H1 (cell line): ENCODE measurements around the gene CYGB. TPM values are rescaled to one million over a fixed set of nuclear protein-coding genes. Genes with fewer than 3 reads are reported as not detected.

Experiments used
- CTBP2 ChIP-seq: IDR thresholded peaks from 2 replicates; pipeline ENCODE4 v1.7.0; 2011; ENCODE audit warnings: borderline replicate concordance, mild to moderate bottlenecking, moderate library complexity, mixed read lengths, low read length; ENCODE audit not compliant: insufficient read depth, insufficient read length
- KDM4A ChIP-seq: IDR thresholded peaks from one replicate; pipeline ENCODE4 v1.7.1; 2012; ENCODE audit warnings: low read depth, mild to moderate bottlenecking, moderate library complexity, low read length, inconsistent platforms; ENCODE audit not compliant: severe bottlenecking
- KDM5A ChIP-seq: fragments of 200-600 bp; IDR thresholded peaks from 2 replicates; pipeline ENCODE4 v1.7.1; 2012; ENCODE audit warnings: mild to moderate bottlenecking, low read length, inconsistent platforms, mixed read lengths
- SRF ChIP-seq: IDR thresholded peaks from 2 replicates; pipeline ENCODE4 v1.6.1; 2011; ENCODE audit warnings: mild to moderate bottlenecking, low read depth, low read length, moderate library complexity
- TCF12 ChIP-seq: IDR thresholded peaks from 2 replicates; pipeline ENCODE4 v1.6.1; 2011; ENCODE audit warnings: low read depth, mild to moderate bottlenecking, low read length
- polyA plus RNA-seq, 7 experiments: library from polyadenylated mRNA; depleted of rRNA in 3 of 7; stranded (reverse) in 5 of 7; unstranded in 2 of 7; fragments of >200 nt in 5 of 7; fragments of 200-250 nt in 2 of 7; gene quantifications; 1 replicate in 5 of 7; 2 replicates in 1 of 7; 4 replicates in 1 of 7; pipeline versions ENCODE4 v1.2.1 to v1.2.3, GENCODE V29; 2011 to 2013; ENCODE audit warnings: missing spikeins in 2 of 7, mixed read lengths in 2 of 7
- total RNA-seq: library from RNA; stranded (reverse); fragmentation: NEBNext Ultra II Directional; extraction: Animal tissue kit (Norgen Biotek cat#: 25700); gene quantifications from 2 replicates; pipeline ENCODE4 v1.2.1, GENCODE V29; 2021

The CYGB gene
- total and polyA plus RNA-seq, 2 of the 8 experiments (the other 6 are each of a cell fraction or from before 2014, with no cell fraction given) = 2.7 to 3.7 TPM

DNA sequence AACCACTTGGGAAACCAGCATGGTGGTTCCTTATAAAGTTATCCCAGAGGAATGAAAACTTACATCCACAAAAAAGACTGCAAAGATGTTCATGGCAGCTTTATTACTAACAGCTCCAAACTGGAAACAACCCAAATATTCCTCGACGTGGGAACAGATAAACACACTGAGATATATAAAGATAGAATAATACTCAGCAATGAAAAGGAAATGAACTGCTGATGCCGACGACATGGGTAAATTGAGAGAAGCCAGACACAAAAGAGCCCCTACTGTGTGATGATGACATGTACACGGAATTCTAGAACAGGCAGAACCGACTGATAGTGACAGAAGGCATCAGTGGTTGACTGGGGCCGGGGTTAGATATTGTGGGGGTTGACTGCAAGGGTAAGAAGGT, 12.0 kb upstream of the CYGB start (continued):
- TF ChIP-seq KDM5A (no peak), KDM4A (no peak), TCF12 (no peak), SRF (no peak), CTBP2 (no peak)
- TF ChIP-seq, all 59 proteins: peak for 0
